ENCODE data around the gene STON2. TPM values are rescaled to one million over a fixed set of nuclear protein-coding genes. Genes with fewer than 3 reads are reported as not detected.
A peak's percentile ranks its signal among the peaks of the same experiment; 100 is the strongest.

The STON2 gene
- total and polyA plus RNA-seq, 7 donors, result 4.8 to 147 (median 37.4) TPM

GRCh38 chr14:81319314-81319713, 80.8 kb downstream of the STON2 start:
- no peaks in the 10 kb centered on the region for H3K9me3 ChIP-seq
- DNase-seq (no peak), ATAC-seq (no peak)
- 93 to 97% (median 96%) methylated on average over 2 of the region's 2 CpGs for WGBS, 3 donors
- H3K4me3 ChIP-seq, result no peak overlapping the region
- no peaks in the 10 kb centered on the region for H3K27me3 ChIP-seq (ENCODE audit: insufficient read depth in 3 of 3, low read length in 2 of 3)
- H3K36me3 ChIP-seq (ENCODE audit: insufficient read depth in 1 of 2, low read depth in 1 of 2), result no peaks in the 10 kb centered on the region
- intact Hi-C loops (cut with DNase I), result no loop called here
- no peak overlapping the region for H3K27ac ChIP-seq
- no peak for TF ChIP-seq CTCF (IDR thresholded peaks at IDR 0.05)
- peaks cover 4% of the 10 kb centered on the region for H3K4me1 ChIP-seq

- no peak for TF ChIP-seq CTCF (IDR thresholded peaks at IDR 0.05)
- Histone ChIP-seq H3K36me3 (ENCODE audit: insufficient read depth in 1 of 2, low read depth in 1 of 2) (no peaks in the 10 kb centered on the region), H3K4me3 (no peak overlapping the region), H3K4me1 (peaks cover 4% of the 10 kb centered on the region), H3K9me3 (no peaks in the 10 kb centered on the region), H3K27ac (no peak overlapping the region), H3K27me3 (ENCODE audit: insufficient read depth in 3 of 3, low read length in 2 of 3) (no peaks in the 10 kb centered on the region)
- ATAC-seq, result no peak
- DNase-seq, result no peak
- WGBS, 3 donors, result 35 to 42% (median 37%) methylated on average over 5 of the region's 5 CpGs
- intact Hi-C loops (cut with DNase I), result no loop called here
Observed at GRCh38 chr14:81315341-81315740, 84.8 kb downstream of the STON2 start.

DNA sequence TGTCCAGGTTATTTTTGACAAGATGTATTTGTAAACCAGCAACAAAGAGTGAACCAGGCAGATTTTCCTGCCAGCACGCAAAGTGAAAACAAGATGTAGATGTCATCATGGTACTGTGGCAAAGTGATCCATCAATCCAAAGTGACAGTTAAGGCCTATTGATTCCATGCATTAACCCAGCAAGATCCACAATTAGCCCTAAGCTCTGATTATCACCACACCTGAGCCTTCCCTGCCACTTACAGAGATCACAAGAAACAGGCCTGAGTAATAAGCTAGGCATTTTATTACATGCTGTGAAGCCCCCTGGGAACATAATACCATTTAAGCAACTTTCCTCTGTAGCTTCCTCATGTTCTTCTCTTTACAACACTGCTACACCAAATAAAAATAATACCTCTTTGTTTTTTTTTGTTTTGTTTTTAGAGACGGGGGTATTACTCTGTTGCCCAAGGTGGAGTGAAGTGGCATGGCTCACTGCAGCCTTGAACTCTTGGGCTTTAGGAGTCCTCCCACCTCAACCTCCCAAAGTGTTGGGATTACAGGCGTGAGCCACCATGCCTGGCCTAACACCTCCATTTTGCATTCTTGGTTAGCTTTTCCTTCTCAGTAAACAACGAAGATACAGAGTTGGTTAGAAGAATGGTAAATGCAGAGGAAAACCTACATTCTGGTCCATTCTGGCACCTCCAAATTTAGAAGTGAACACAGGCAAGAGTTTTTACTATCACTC, 85.5 kb downstream of the STON2 start:
- Histone ChIP-seq H3K4me3 (no peak overlapping the region), H3K4me1 (peaks cover 4% of the 10 kb centered on the region), H3K36me3 (ENCODE audit: insufficient read depth in 1 of 2, low read depth in 1 of 2) (no peaks in the 10 kb centered on the region), H3K27me3 (ENCODE audit: insufficient read depth in 3 of 3, low read length in 2 of 3) (no peaks in the 10 kb centered on the region), H3K9me3 (no peaks in the 10 kb centered on the region), H3K27ac (no peak overlapping the region)
- TF ChIP-seq CTCF (IDR thresholded peaks at IDR 0.05), result no peak
- WGBS, 3 donors, result 85 to 88% (median 85%) methylated on average over 4 of the region's 4 CpGs
- ATAC-seq (no peak), DNase-seq (no peak)
- intact Hi-C loops (cut with DNase I), result no loop called here

DNA sequence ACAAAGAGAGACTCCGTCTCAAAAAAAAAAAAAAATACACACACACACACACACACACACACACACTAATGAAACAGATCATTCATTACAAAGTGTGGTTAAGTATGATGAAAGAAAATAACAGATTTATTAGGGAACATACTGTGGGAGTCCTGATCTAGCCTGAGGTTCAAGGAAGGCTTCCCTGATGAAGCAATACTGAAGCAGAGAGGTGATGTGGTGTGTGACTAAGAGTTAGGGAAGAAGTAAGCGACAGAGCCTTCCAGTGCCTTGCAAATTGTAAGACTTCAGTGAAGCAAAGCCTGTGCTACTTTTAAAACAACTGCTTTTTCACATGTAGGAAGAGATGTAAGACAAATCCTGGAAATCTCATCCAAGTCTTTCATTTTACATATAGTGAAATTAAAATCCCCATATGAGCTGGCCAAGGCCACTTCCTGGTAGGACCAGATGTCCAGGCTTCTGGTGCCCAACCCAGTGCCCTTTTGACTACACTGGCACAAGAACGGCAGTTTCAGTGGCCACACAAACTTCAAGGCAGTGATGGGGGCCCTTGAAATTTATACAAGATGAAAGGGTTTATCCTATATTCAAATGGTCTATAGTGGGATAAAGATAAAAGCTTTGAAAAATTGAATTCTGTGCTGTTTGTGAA, 86.2 kb downstream of the STON2 start:
- no peak overlapping the region for H3K27ac ChIP-seq
- ATAC-seq, result peak in 2 of 4 donors; percentile 51 to 59
- WGBS, 3 donors, result 66 to 77% (median 70%) methylated on average over 3 of the region's 3 CpGs

More for the DNA sequence above, 86.2 kb downstream of the STON2 start:
- Histone ChIP-seq H3K36me3 (ENCODE audit: insufficient read depth in 1 of 2, low read depth in 1 of 2) (no peaks in the 10 kb centered on the region), H3K4me3 (no peak overlapping the region), H3K27me3 (ENCODE audit: insufficient read depth in 3 of 3, low read length in 2 of 3) (no peaks in the 10 kb centered on the region), H3K4me1 (peaks cover 4% of the 10 kb centered on the region), H3K9me3 (no peaks in the 10 kb centered on the region)
- TF ChIP-seq CTCF (IDR thresholded peaks at IDR 0.05), result no peak
- DNase-seq, result no peak
- intact Hi-C loops (cut with DNase I), result no loop called here
